GM21423 (cell line): ENCODE data around the gene TBRG4.
"Not testable (repeated sequence)": the region's sequence is repeated elsewhere in the genome, so short reads cannot be mapped to it uniquely, and the experiment has no call there.

Experiments
- ATAC-seq: cut with Tn5 transposase; IDR thresholded peaks from one replicate; pipeline ENCODE4 v1.9.1; 2021; ENCODE audit warnings: mild to moderate bottlenecking, moderate library complexity; ENCODE audit not compliant: unreplicated experiment

TBRG4 gene

DNA sequence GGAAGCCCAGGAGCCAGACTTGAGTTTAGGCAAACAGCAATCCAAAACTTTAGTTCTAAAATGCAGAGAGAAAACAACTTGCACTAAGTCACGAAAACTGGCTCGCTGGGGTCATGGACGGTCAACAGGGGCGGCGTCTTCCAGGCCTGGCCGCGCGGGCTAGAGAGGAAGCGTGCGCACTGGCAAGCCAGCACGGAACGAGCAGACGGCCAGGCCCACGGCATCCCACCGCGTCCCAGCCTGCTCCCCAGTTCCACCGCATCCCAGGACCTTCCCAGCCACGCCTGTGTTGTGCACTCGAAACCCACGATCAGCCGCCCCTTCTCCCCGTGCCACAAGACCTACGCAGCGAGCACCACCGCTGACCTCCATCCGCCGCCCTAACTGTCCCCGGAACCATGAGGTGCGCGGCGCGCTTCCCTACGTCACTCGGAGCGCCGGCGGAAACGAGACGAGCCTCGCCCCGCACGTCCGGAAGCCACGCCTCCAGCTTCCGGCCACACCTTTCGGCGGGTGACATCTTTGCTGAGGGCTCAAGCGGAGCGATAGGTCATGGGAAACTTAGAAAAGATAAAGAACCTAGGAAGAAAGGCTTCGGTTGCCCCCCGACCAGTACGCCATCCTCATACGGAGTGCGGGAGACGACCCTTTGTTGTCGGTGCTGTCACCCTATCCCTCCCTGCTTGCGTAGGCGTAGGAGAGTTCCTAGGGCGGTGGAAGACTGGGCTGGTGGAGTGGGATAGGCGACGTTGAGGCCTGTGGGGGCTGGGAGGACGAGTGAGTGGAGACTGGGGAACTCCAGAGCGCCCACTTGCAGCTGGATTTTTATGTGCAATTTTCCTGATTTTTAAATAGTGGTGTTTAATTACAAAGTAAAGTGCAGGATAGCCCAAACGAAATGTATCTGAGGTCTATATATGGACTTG, at the start of gene TBRG4:
TBRG4 (minus strand) TSS at position 400 of the 926 bp plus-strand sequence. CDS start 2,460 bp downstream, outside the sequence.
- peak; percentile 93 for ATAC-seq

DNA sequence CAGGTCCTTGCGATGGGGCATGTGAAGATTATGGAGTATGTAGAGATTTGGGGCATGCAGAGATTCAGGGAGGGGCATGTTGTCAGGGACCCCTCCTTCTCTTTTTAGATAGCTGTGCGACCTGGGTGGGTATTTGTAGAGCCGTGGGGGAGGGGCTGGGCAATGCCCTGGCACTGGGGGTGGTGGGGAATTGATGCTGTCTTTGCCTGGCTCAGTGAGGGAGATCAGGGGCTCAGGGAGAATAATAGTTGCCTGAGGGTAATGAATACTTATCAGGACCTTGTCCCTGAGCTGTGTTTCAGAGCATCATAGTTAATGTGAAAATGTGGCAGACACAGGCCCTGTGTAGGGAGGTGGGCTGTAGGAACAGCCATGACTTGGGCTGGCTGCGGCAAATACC, 49.6 kb upstream of the TBRG4 start:
- no peak for ATAC-seq

- peak; percentile 56 for ATAC-seq
These were observed 49.0 kb upstream of the TBRG4 start for GRCh38 chr7:45160417-45160881.

DNA sequence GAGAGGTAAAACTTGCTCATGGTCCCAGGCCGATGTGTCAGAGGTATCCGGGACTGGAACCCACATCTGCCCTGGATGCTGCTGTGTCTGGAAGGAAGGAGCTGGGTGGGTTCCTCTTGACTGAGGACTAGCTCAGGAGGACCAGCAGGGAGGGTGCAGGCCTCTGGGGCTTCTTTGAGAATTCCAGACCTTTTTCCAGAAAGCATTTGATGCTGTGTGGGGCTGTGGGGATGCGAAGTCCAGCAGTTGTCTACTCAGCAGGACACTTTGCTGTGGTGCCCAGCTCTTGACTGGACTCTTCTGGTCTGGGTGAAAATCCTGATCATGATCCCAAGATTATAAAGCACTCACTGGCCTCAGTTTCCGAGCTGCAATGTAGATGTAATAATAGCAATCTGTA, 47.8 kb upstream of the TBRG4 start:
- no peak for ATAC-seq

DNA sequence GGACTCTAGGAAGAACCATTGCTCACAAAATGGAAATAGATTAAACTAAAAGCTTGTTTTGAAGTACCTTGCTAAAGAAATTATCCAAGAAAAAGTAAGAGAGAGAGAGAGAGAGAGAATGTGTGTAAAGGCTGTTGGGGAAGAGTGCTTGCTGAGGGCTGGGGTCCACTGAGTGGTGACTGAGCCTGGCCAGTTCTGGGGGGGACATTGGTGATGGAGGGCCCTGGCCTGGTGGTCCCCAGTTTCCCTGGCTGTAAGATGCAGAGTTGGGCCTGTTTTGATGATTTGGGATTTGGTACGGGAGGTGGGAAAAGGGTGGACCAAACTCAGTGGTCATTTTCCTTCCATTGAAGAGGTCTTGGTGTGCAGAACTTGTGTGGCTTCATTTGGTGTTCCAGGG, 47.0 kb upstream of the TBRG4 start:
- ATAC-seq, result no peak

DNA sequence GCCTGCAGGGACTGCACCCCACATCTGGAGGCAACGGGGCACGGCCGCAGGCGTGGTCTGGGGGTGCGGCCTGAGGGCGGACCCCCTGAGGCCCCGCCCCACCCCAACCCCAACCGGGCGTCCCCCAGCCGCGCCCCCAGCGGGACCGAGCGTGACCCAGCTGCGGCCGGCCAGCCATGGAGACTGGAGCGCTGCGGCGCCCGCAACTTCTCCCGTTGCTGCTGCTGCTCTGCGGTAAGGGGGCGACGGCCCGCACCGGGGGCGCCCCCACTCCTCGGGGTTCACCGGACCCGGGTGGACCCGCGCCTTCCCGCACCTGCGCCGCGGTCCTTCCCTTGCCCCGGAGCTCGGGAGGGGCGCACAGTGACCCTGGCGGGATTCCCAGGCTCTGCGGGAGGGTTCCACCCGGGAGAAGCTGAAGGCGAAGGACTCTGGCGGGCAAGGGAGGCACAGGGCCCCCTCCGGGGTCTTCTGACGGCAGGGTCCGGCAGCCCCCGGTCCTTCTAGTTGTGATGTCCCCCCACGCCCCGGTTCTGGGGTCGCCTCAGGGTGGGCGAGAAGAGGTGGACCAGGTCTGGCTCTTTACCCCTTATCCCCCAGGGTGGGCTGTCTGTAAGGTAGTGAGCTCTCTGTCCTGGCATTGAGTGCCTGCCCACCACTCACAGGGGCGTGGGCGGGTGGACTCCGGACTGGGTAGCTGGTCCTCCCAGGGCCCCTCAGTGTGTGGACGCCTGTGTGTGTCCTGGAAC, 46.3 kb upstream of the TBRG4 start, which contains the start of gene RAMP3:
RAMP3 (plus strand) TSS at position 139 of the 749 bp plus-strand sequence; CDS start at position 177, 38 bp downstream.
- no peak for ATAC-seq

- no peak for ATAC-seq
These were observed 45.8 kb upstream of the TBRG4 start for GRCh38 chr7:45157286-45157652.

GRCh38 chr7:45156516-45157272, 45.2 kb upstream of the TBRG4 start:
- no peak for ATAC-seq

- ATAC-seq, result no peak
These were observed 44.4 kb upstream of the TBRG4 start for GRCh38 chr7:45155941-45156340.

- ATAC-seq, result no peak
These were observed 43.9 kb upstream of the TBRG4 start for GRCh38 chr7:45155357-45155900.

- ATAC-seq, result not testable (repeated sequence)
These were observed 42.4 kb upstream of the TBRG4 start for GRCh38 chr7:45153861-45154260.

DNA sequence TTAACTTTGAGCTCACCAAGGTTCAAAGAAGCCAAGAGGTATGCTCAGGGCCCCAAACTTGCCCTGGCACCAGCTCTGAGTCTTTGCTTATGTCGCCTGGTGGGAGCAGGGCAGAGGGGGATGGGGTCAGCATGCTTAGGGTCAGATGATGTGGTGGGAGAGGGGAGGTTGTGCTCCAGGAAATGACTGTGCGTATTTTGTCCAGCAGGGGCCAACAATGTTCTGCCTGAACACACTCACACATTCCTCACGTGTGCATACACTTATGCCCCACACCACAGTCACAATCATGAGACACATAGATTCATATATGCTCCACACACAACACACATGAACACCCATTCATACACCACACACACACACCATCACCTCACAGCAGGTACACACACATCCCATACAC, 41.7 kb upstream of the TBRG4 start:
- ATAC-seq, result no peak

GRCh38 chr7:45151967-45152366, 40.5 kb upstream of the TBRG4 start:
- ATAC-seq, result no peak

DNA sequence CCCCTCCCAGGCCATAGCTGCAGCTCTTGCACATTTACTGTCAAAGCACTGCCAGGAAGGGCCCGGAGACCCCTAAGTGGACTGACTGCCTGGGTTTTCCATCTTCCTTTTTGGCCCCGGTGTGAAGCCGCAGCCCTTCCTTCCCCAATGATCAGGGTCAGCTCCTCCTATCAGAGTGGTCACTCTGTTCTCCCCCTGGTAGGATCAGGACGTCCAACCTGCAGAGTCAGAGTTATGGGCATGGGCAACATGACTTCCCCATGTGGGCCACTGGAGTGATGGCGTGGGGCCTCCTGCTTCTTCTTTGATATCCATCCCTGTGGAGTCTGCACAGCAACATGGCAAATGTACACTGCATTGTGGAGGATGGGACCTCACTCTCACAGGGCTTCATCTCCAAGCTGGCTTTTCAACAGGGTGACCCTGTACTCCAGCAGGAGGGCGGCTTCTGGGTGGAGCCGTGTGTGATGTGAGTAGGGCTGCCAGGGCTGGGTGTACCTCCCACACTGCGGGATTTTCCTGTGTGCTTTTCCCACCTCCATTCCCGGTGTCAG, 39.7 kb upstream of the TBRG4 start:
- no peak for ATAC-seq

DNA sequence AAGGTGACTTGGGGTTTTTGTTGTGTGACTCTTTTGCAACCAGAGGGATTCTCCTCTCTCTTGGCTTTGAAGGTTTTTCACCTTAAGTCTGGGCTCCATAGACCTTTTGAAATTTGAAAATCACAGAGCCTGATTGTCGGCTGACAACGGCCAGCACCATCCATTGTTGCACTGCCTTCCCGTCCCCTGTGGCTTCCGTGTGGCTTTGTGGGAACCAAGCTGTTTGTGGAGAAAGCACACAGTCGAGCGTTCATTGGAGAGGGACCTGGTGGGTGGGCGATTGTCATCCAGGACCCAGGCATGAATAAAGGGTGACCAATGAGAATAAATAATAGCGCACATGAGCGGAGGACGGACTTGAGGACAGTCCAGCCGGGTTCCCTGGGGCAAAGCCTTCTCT, 38.7 kb upstream of the TBRG4 start:
- no peak for ATAC-seq

DNA sequence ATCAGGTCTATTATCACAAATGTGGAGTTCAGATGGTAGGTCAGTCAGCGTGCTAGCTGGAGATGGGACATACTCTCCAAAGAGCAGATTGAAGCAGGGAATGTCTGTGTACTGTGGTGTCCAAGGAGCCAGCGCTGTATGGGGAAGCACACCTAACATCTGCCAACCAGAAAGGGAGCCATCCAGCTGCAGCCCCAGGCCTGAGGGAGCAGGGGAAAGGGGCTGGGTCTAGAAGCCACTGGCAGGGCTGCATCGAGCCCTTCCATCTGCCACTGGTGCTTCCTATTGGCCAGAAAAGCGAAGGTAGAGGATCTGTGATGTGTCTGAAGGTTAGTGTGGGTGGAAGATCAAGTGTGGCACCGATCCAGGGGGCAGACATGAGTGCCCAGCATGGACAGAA, 38.1 kb upstream of the TBRG4 start:
- no peak for ATAC-seq

DNA sequence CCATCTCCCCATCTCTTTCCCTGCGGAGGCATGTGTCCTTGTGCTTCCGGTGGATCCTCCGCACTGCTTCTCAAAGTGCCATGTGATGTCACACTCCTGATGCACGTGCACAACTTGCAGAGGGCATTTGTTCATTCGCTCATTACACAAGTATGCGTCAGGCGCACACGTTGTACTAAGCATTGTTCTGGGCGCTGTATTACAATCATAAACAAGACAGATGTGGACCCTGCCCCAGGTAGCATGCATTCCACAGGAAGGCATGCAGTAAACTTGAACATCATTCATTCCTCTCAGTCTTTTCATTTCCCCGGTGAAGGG, 37.1 kb upstream of the TBRG4 start:
- ATAC-seq, result no peak

GRCh38 chr7:45147858-45148652, 36.6 kb upstream of the TBRG4 start:
- no peak for ATAC-seq

DNA sequence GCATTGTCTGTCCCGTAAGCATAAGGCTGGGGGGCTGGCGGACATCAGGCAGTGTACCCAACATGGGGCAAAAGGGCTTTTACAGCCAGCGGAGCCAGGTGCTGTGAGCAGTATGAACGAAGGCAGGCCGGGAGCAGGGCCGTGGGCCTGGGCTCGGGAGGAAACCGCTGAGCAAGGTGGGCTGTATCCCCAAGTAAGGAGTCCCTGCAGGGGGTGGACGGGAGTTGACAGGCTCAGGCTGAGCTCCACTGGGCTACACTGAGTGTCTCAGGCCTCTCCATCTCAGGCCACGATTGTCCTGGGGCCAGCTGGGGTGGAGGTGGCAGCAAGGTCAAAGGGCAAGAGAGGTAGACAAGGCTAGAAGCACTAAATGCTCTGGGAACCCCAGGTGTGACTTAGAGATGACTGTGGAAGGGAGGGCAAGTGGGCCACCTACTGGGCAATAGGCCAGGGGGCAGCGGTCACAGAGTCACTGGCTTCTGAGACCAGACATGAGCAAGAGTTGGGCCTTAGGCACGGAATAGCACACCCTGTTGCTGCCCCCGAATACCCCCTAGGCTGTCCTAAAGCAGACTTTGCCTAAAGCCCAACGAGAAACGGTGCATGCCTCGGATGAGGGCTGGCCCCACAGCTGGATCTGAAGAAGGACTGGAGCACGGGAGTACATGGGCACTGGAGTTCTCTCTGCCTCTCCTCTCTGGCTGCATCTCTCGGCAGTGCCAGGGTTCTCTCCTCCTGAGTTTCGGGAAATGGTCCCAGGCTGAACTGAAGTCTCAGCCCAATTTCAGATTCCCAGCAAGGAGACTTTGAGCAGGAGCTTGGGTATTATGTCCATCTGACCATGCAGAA, 35.3 kb upstream of the TBRG4 start:
- ATAC-seq, result no peak
